ENCODE data around the gene CTNND2.

CTNND2 gene

GRCh38 chr5:11383506-11384095 lies 520.6 kb downstream of the CTNND2 start:
- Histone ChIP-seq H3K79me2 (ENCODE audit: insufficient read depth, low read depth) (no peaks in the 10 kb centered on the region), H3K27me3 (ENCODE audit: insufficient read depth, low read depth) (no peaks in the 10 kb centered on the region), H3K27ac (no peak overlapping the region), H3K4me1 (ENCODE audit: low read depth, poor library complexity, severe bottlenecking) (no peaks in the 10 kb centered on the region), H3K9ac (no peak overlapping the region), H2AFZ (ENCODE audit: low read depth) (no peak overlapping the region), H3K4me3 (IDR thresholded peaks at IDR 0.05; ENCODE audit: insufficient read depth, low read depth, low read length) (no peak overlapping the region), H3K36me3 (ENCODE audit: insufficient read depth) (no peaks in the 10 kb centered on the region), H3K4me2 (no peak overlapping the region), H4K20me1 (ENCODE audit: insufficient read depth) (no peaks in the 10 kb centered on the region)
- no peak for TF ChIP-seq CTCF (conservative IDR thresholded peaks at IDR 0.05; ENCODE audit: low read depth, low read length)

- Histone ChIP-seq H2AFZ (ENCODE audit: low read depth) (no peak overlapping the region), H3K36me3 (ENCODE audit: insufficient read depth) (no peaks in the 10 kb centered on the region), H3K9ac (no peak overlapping the region), H3K4me2 (no peak overlapping the region), H4K20me1 (ENCODE audit: insufficient read depth) (no peaks in the 10 kb centered on the region), H3K27ac (no peak overlapping the region), H3K79me2 (ENCODE audit: insufficient read depth, low read depth) (no peaks in the 10 kb centered on the region), H3K4me3 (IDR thresholded peaks at IDR 0.05; ENCODE audit: insufficient read depth, low read depth, low read length) (no peak overlapping the region), H3K27me3 (ENCODE audit: insufficient read depth, low read depth) (no peaks in the 10 kb centered on the region), H3K4me1 (ENCODE audit: low read depth, poor library complexity, severe bottlenecking) (no peaks in the 10 kb centered on the region)
- TF ChIP-seq CTCF (conservative IDR thresholded peaks at IDR 0.05; ENCODE audit: low read depth, low read length) = no peak
Observed at GRCh38 chr5:11378461-11378860, 525.8 kb downstream of the CTNND2 start.

- H3K79me2 ChIP-seq (ENCODE audit: insufficient read depth, low read depth) = no peaks in the 10 kb centered on the region
- TF ChIP-seq CTCF (conservative IDR thresholded peaks at IDR 0.05; ENCODE audit: low read depth, low read length) = no peak
Observed at GRCh38 chr5:11377896-11378295, 526.4 kb downstream of the CTNND2 start.

GRCh38 chr5:11372191-11372590 lies 532.1 kb downstream of the CTNND2 start:
- TF ChIP-seq CTCF (conservative IDR thresholded peaks at IDR 0.05; ENCODE audit: low read depth, low read length) = no peak
- no peaks in the 10 kb centered on the region for H3K79me2 ChIP-seq (ENCODE audit: insufficient read depth, low read depth)
- H3K4me2 ChIP-seq = no peak overlapping the region
- no peaks in the 10 kb centered on the region for H4K20me1 ChIP-seq (ENCODE audit: insufficient read depth)
- no peak overlapping the region for H2AFZ ChIP-seq (ENCODE audit: low read depth)
- no peak overlapping the region for H3K4me3 ChIP-seq (IDR thresholded peaks at IDR 0.05; ENCODE audit: insufficient read depth, low read depth, low read length)
- no peak overlapping the region for H3K9ac ChIP-seq
- H3K27ac ChIP-seq = no peak overlapping the region
- H3K27me3 ChIP-seq (ENCODE audit: insufficient read depth, low read depth) = no peaks in the 10 kb centered on the region
- no peaks in the 10 kb centered on the region for H3K36me3 ChIP-seq (ENCODE audit: insufficient read depth)
- no peaks in the 10 kb centered on the region for H3K4me1 ChIP-seq (ENCODE audit: low read depth, poor library complexity, severe bottlenecking)

More at GRCh38 chr5:11377896-11378295, 526.4 kb downstream of the CTNND2 start:
- Histone ChIP-seq H2AFZ (ENCODE audit: low read depth) (no peak overlapping the region), H3K27me3 (ENCODE audit: insufficient read depth, low read depth) (no peaks in the 10 kb centered on the region), H4K20me1 (ENCODE audit: insufficient read depth) (no peaks in the 10 kb centered on the region), H3K4me2 (no peak overlapping the region), H3K9ac (no peak overlapping the region), H3K4me3 (IDR thresholded peaks at IDR 0.05; ENCODE audit: insufficient read depth, low read depth, low read length) (no peak overlapping the region), H3K27ac (no peak overlapping the region), H3K4me1 (ENCODE audit: low read depth, poor library complexity, severe bottlenecking) (no peaks in the 10 kb centered on the region), H3K36me3 (ENCODE audit: insufficient read depth) (no peaks in the 10 kb centered on the region)

Measured in KMS-11 (cell line).